Astrocyte of the cerebellum (primary cell): ENCODE results near the gene RAB6A.
A peak's percentile ranks its signal among the peaks of the same experiment; 100 is the strongest.

ENCODE experiments used
- DNase-seq: peaks from one replicate; pipeline ENCODE4 v3.0.0-alpha.2; 2011; ENCODE audit warnings: low read depth
- H3K4me3 ChIP-seq: 2 replicates; pipeline ENCODE4 v1.5.1; 2011; ENCODE audit warnings: mild to moderate bottlenecking, low read depth, low read length, moderate library complexity
- CTCF ChIP-seq: IDR thresholded peaks from 2 replicates; pipeline ENCODE4 v1.5.1; 2012; ENCODE audit warnings: low read length, low read depth, moderate library complexity, mild to moderate bottlenecking; ENCODE audit errors: missing control alignments
- in situ Hi-C: cut with HindIII; loops from 2 replicates; pipeline ENCODE4 v1.10.0; 2017; ENCODE audit warnings: low sequenced_read_pairs

Gene RAB6A

GRCh38 chr11:73667891-73668290, 93.0 kb downstream of the RAB6A start:
- in situ Hi-C loops = no loop called here
- TF ChIP-seq CTCF = no peak
- DNase-seq = no peak
- no peak overlapping the region for H3K4me3 ChIP-seq

GRCh38 chr11:73664877-73665276, 96.0 kb downstream of the RAB6A start:
- in situ Hi-C loops = no loop called here
- no peak for DNase-seq
- TF ChIP-seq CTCF = no peak
- H3K4me3 ChIP-seq = no peak overlapping the region

GRCh38 chr11:73663604-73664495, 97.0 kb downstream of the RAB6A start:
- no peak overlapping the region for H3K4me3 ChIP-seq
- in situ Hi-C loops = no loop called here
- no peak for TF ChIP-seq CTCF
- DNase-seq = no peak

GRCh38 chr11:73662445-73663157, 98.3 kb downstream of the RAB6A start:
- no peak for TF ChIP-seq CTCF
- in situ Hi-C loops = no loop called here

GRCh38 chr11:73661035-73661628, 99.7 kb downstream of the RAB6A start:
- peak; percentile 59 for DNase-seq
- peak; percentile 90 for TF ChIP-seq CTCF
- peak overlapping the region; percentile 30 for H3K4me3 ChIP-seq
- in situ Hi-C loops = no loop called here

More at GRCh38 chr11:73662445-73663157, 98.3 kb downstream of the RAB6A start:
- H3K4me3 ChIP-seq = no peak overlapping the region
- no peak for DNase-seq

GRCh38 chr11:73660497-73661034, 100.3 kb downstream of the RAB6A start:
- TF ChIP-seq CTCF = no peak
- DNase-seq = no peak
- peak overlapping the region; percentile 30 for H3K4me3 ChIP-seq
- in situ Hi-C loops = no loop called here
